OCI-LY7 (cell line): ENCODE measurements around the gene POPDC3. TPM values are rescaled to one million over a fixed set of nuclear protein-coding genes. Genes with fewer than 3 reads are reported as not detected.

Experiments
- BruUV-seq: library from RNA; stranded (reverse); fragments of 400-500 nt; replicated peaks from 2 replicates; lab custom pipeline; 2021; lab: Mats Ljungman, UMichigan
- CTCF ChIA-PET: fragments of 300-600 bp; sonication (Branson Sonifier 250); formaldehyde crosslinking; loops from one replicate; lab custom pipeline; 2022; ENCODE audit warnings: antibody characterized with exemption; ENCODE audit not compliant: unreplicated experiment; lab: Charles Lee
- POLR2A ChIA-PET: fragments of 300-600 bp; sonication (Branson Sonifier 250); formaldehyde crosslinking; loops from one replicate; lab custom pipeline; 2022; ENCODE audit warnings: antibody characterized with exemption; lab: Charles Lee
- DNase-seq: peaks from one replicate; pipeline ENCODE4 v3.0.0-alpha.2; 2015; ENCODE audit warnings: low spot score
- H2AFZ ChIP-seq: fragments of 200-600 bp; sonication (generic), shearing (Covaris generic); 2 replicates; pipeline ENCODE4 v1.6.1; 2014; ENCODE audit warnings: mild to moderate bottlenecking, antibody characterized with exemption, low read length, moderate library complexity
- H3K27ac ChIP-seq: fragments of 200-600 bp; sonication (generic); 2 replicates; pipeline ENCODE4 v1.5.1; 2014; ENCODE audit warnings: mixed run types, low read depth, mild to moderate bottlenecking, moderate library complexity, low read length, inconsistent platforms; ENCODE audit not compliant: poor library complexity, severe bottlenecking
- H3K36me3 ChIP-seq: fragments of 200-600 bp; sonication (generic); 2 replicates; pipeline ENCODE4 v1.6.1; 2014; ENCODE audit warnings: mild to moderate bottlenecking, antibody characterized with exemption, low read length, moderate library complexity, mixed read lengths; ENCODE audit not compliant: insufficient read depth
- H3K4me1 ChIP-seq: fragments of 200-600 bp; sonication (generic); 2 replicates; pipeline ENCODE4 v1.5.1; 2014; ENCODE audit warnings: mild to moderate bottlenecking, low read length; ENCODE audit not compliant: insufficient read depth, poor library complexity, severe bottlenecking
- H3K4me2 ChIP-seq: fragments of 200-600 bp; sonication (generic); 2 replicates; pipeline ENCODE4 v1.6.1; 2014; ENCODE audit warnings: mild to moderate bottlenecking, low read length
- H3K4me3 ChIP-seq: fragments of 200-600 bp; sonication (generic); 2 replicates; pipeline ENCODE4 v1.5.1; 2014; ENCODE audit warnings: mild to moderate bottlenecking, low read depth, low read length; ENCODE audit not compliant: poor library complexity, severe bottlenecking
- H3K79me2 ChIP-seq: fragments of 200-600 bp; sonication (generic); 2 replicates; pipeline ENCODE4 v1.6.1; 2016; ENCODE audit warnings: low read depth, mild to moderate bottlenecking, low read length, moderate library complexity, mixed read lengths; ENCODE audit not compliant: insufficient read depth
- H3K9me2 ChIP-seq: fragments of 200-600 bp; sonication (generic); 2 replicates; pipeline ENCODE4 v1.6.1; 2016; ENCODE audit warnings: mild to moderate bottlenecking, low read length, mixed read lengths; ENCODE audit not compliant: insufficient read depth
- H3K9me3 ChIP-seq: fragments of 200-600 bp; sonication (generic); 2 replicates; pipeline ENCODE4 v1.6.1; 2014; ENCODE audit warnings: mild to moderate bottlenecking, mixed run types, low read length, mixed read lengths
- H4K20me1 ChIP-seq: fragments of 200-600 bp; sonication (generic); 2 replicates; pipeline ENCODE4 v1.6.1; 2014; ENCODE audit warnings: mild to moderate bottlenecking, antibody characterized with exemption, low read length, moderate library complexity, mixed read lengths; ENCODE audit not compliant: insufficient read depth
- EZH2phosphoT487 ChIP-seq: fragments of 200-600 bp; sonication (generic); IDR thresholded peaks from 2 replicates; pipeline ENCODE4 v1.6.1; 2018; ENCODE audit warnings: low read depth, borderline replicate concordance, mild to moderate bottlenecking, mixed run types, antibody characterized with exemption, low read length, moderate library complexity, mixed read lengths
- intact Hi-C: fragments of 100-400 bp; cut with micrococcal nuclease; formaldehyde crosslinking; loops from one replicate; pipeline ENCODE4 v1.10.0; 2022; ENCODE audit not compliant: unreplicated experiment
- total RNA-seq, 2 experiments: library from RNA; depleted of rRNA in 1 of 2; stranded (reverse); fragments of >200 nt in 1 of 2; shearing (Covaris generic) in 1 of 2; gene quantifications; 2 replicates each; pipeline ENCODE4 v1.2.3, GENCODE V29; 2014 to 2022
- TF ChIP-seq, protein P1 (sequence below): fragments of 200-600 bp; sonication (generic); conservative IDR thresholded peaks from 2 replicates; pipeline ENCODE4 v1.5.1; 2014; ENCODE audit warnings: mild to moderate bottlenecking, antibody characterized with exemption, low read length, moderate library complexity, mixed read lengths

Gene POPDC3
- total RNA-seq, 2 experiments from 2014 or later, result not detected

DNA sequence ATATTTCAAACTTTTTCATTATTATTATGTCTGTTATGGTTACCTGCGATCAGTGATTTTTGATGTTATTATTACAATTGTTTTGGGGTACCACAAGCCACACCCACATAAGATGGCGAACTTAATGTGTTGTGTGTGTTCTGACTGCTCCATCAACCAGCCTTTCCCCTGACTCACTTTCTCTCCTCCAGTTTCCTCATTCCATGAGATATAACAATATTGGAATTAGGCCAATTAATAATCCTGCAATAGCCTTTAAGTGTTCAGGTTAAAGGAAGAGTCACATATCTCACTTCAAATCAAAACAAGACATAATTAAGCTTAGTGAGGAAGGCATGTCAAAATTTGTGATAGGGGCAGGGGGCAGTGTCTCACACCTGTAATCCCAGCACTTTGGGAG is 16.3 kb upstream of the POPDC3 start:
- no peak overlapping the region for H2AFZ ChIP-seq
- no peaks in the 10 kb centered on the region for H3K4me1 ChIP-seq
- H3K9me2 ChIP-seq, result no peaks in the 10 kb centered on the region
- H3K4me3 ChIP-seq, result no peak overlapping the region
- no TSS peak for BruUV-seq
- no peaks in the 10 kb centered on the region for H3K36me3 ChIP-seq
- H3K79me2 ChIP-seq, result no peaks in the 10 kb centered on the region
- TF ChIP-seq EZH2phosphoT487, result no peak
- TF ChIP-seq, protein P1, sequence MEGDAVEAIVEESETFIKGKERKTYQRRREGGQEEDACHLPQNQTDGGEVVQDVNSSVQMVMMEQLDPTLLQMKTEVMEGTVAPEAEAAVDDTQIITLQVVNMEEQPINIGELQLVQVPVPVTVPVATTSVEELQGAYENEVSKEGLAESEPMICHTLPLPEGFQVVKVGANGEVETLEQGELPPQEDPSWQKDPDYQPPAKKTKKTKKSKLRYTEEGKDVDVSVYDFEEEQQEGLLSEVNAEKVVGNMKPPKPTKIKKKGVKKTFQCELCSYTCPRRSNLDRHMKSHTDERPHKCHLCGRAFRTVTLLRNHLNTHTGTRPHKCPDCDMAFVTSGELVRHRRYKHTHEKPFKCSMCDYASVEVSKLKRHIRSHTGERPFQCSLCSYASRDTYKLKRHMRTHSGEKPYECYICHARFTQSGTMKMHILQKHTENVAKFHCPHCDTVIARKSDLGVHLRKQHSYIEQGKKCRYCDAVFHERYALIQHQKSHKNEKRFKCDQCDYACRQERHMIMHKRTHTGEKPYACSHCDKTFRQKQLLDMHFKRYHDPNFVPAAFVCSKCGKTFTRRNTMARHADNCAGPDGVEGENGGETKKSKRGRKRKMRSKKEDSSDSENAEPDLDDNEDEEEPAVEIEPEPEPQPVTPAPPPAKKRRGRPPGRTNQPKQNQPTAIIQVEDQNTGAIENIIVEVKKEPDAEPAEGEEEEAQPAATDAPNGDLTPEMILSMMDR, result no peak
- H3K4me2 ChIP-seq, result no peak overlapping the region
- POLR2A ChIA-PET, result interaction anchor here (0.6 kb wide), 1 partner anchor 1667 kb away, joined by 3 read pairs; no protein-coding TSS in a partner anchor
- intact Hi-C loops, result no loop called here
- no peak overlapping the region for H3K27ac ChIP-seq
- CTCF ChIA-PET, result no interaction called here
- H3K9me3 ChIP-seq, result no peaks in the 10 kb centered on the region
- no peak for DNase-seq
- H4K20me1 ChIP-seq, result no peaks in the 10 kb centered on the region

DNA sequence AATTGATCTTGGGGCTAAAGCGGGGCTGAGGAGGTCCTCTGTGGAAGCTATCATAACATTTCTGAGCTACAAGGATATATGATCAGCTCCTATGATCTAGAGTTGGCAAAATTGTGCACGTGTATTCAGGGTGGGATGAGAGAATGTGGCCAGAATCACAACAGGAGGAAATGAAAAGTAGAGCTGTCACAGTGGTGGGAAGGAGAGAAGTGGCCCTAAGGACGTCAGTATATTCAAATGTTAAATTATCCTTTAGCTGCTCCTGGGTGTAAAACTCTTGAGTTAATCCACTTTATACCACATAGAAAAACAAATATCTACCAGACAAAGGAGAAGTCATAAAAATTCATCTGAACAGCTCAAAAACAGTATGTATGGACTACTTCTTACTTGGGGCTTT is 14.8 kb upstream of the POPDC3 start:
- no peak overlapping the region for H3K4me3 ChIP-seq
- H3K36me3 ChIP-seq, result no peaks in the 10 kb centered on the region
- H3K4me2 ChIP-seq, result no peak overlapping the region
- H3K9me2 ChIP-seq, result no peaks in the 10 kb centered on the region
- no peak overlapping the region for H2AFZ ChIP-seq
- intact Hi-C loops, result no loop called here
- no peaks in the 10 kb centered on the region for H3K9me3 ChIP-seq
- no TSS peak for BruUV-seq
- H3K27ac ChIP-seq, result no peak overlapping the region
- no peaks in the 10 kb centered on the region for H3K4me1 ChIP-seq
- ChIA-PET CTCF (no interaction called here), POLR2A (interaction anchor here (1.0 to 1.2 kb wide), 3 partner anchors 17 to 226 kb away, joined by 3 to 4 read pairs (median 3); no protein-coding TSS in a partner anchor)
- no peaks in the 10 kb centered on the region for H3K79me2 ChIP-seq
- DNase-seq, result no peak
- H4K20me1 ChIP-seq, result no peaks in the 10 kb centered on the region
- TF ChIP-seq, protein P1, result no peak
- TF ChIP-seq EZH2phosphoT487, result no peak

DNA sequence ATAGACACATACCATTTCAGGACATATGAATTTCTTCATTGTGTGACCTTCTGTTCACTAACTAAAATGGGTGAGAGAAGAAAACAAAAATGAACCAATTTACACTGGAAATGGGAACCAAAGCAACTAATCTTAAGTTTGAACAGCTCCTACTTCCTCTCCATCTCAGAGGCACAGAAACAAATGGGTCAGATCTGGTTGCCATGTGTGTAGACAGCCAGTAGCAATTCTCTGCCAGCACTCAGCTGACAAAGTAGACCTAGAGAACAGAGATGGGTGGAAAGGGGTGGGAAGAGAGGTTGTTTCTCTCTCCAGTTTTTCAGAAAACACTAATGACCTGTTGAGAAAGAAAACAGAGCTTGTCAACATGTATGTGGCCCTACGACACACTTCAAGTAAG is 14.3 kb upstream of the POPDC3 start:
- TF ChIP-seq, protein P1, result no peak
- no peak for TF ChIP-seq EZH2phosphoT487
- no TSS peak for BruUV-seq

More for the DNA sequence above, 14.3 kb upstream of the POPDC3 start:
- no peak overlapping the region for H3K4me3 ChIP-seq
- no peaks in the 10 kb centered on the region for H3K36me3 ChIP-seq
- POLR2A ChIA-PET, result interaction anchor here (1.0 to 1.2 kb wide), 3 partner anchors 16 to 225 kb away, joined by 3 to 4 read pairs (median 3); no protein-coding TSS in a partner anchor
- intact Hi-C loops, result no loop called here
- no peak overlapping the region for H3K27ac ChIP-seq
- CTCF ChIA-PET, result no interaction called here
- no peak for DNase-seq
- no peak overlapping the region for H3K4me2 ChIP-seq
- H3K4me1 ChIP-seq, result no peaks in the 10 kb centered on the region
- no peaks in the 10 kb centered on the region for H4K20me1 ChIP-seq
- no peaks in the 10 kb centered on the region for H3K9me3 ChIP-seq
- H3K9me2 ChIP-seq, result no peaks in the 10 kb centered on the region
- H3K79me2 ChIP-seq, result no peaks in the 10 kb centered on the region
- no peak overlapping the region for H2AFZ ChIP-seq
